ENCODE data around the gene RALGDS. TPM values are rescaled to one million over a fixed set of nuclear protein-coding genes. Genes with fewer than 3 reads are reported as not detected.
"Not testable (repeated sequence)": the region's sequence is repeated elsewhere in the genome, so short reads cannot be mapped to it uniquely, and the experiment has no call there.

The RALGDS gene
- total and polyA plus RNA-seq, 9 of the 15 experiments (the other 6 are each of a cell fraction or from before 2014, with no cell fraction given): 0.75 to 43.3 (median 27.1) TPM

GRCh38 chr9:133080786-133081779, 40.0 kb downstream of the RALGDS start:
- H2AFZ ChIP-seq (ENCODE audit: low read depth, low read length); H3K4me2 ChIP-seq (ENCODE audit: insufficient read depth, low read length); in situ Hi-C loops (cut with MboI); H3K4me3 ChIP-seq; H4K20me1 ChIP-seq (replicated peaks; ENCODE audit: control insufficient read depth, insufficient read depth, low read length); DNase-seq (ENCODE audit: extremely low read depth in 1 of 4, low spot score in 3 of 4); H3K36me3 ChIP-seq (ENCODE audit: control insufficient read depth, insufficient read depth, low read length); H3K9ac ChIP-seq (ENCODE audit: insufficient read depth in 1 of 2, low read depth in 2 of 2, low read length in 2 of 2); BruUV-seq (replicated peaks); intact Hi-C loops (cut with micrococcal nuclease); CTCF ChIA-PET (ENCODE audit: low intra/inter-chr PET ratio); H3K79me2 ChIP-seq (ENCODE audit: control insufficient read depth, insufficient read depth, low read length); H3K9me1 ChIP-seq (ENCODE audit: control insufficient read depth, insufficient read depth, low read length); H3K27ac ChIP-seq (ENCODE audit: extremely low read depth, low read depth, low read length); H3K4me1 ChIP-seq (replicated peaks in 1 of 2; ENCODE audit: control insufficient read depth in 2 of 2, insufficient read depth in 2 of 2, low read length in 2 of 2); H3K9me3 ChIP-seq (replicated peaks; ENCODE audit: control insufficient read depth, insufficient read depth, low read depth, low read length): not testable (repeated sequence)
- ATAC-seq (peak; percentile 30; the same call in 2 of the 3 replicates), FAIRE-seq (peak; percentile 71)
- POLR2A ChIA-PET: interaction anchor here (0.6 kb wide), 1 partner anchor 22 kb away, joined by 4 read pairs; no protein-coding TSS in a partner anchor
- peak in 1 of 3 experiments; percentile 16; a peak in 1 of 6 replicates for TF ChIP-seq CTCF (IDR thresholded peaks at IDR 0.05 in 2 of 3, conservative IDR thresholded peaks at IDR 0.05 in 1 of 3; ENCODE audit: insufficient read depth in 2 of 3, low read depth in 1 of 3, low read length in 3 of 3)
- TF ChIP-seq RAD21 (CRISPR knock-in tag; conservative IDR thresholded peaks at IDR 0.05 in 1 of 2, IDR thresholded peaks at IDR 0.05 in 1 of 2): 0 out of 4 replicates have a peak, but pooled peaks of 1 of the 2 experiments have one; percentile 13
- H3K27me3 ChIP-seq (ENCODE audit: control insufficient read depth in 2 of 2, insufficient read depth in 2 of 2, low read length in 2 of 2): peaks cover 23 to 33% of the 10 kb centered on the region in 2 experiments
- WGBS (ENCODE audit: insufficient coverage, low coverage, missing lambda C conversion rate): 47% methylated on average over 6 of the region's 18 CpGs
